ENCODE measurements around the gene FBXO7. TPM values are rescaled to one million over a fixed set of nuclear protein-coding genes. Genes with fewer than 3 reads are reported as not detected.
A peak's percentile ranks its signal among the peaks of the same experiment; 100 is the strongest.

Gene FBXO7
- total RNA-seq, 1 donor, result 72.1 TPM

- H3K4me3 ChIP-seq (ENCODE audit: low read depth, low read length), result no peak overlapping the region
- DNase-seq (ENCODE audit: low read depth), result peak; percentile 8
- no peak for TF ChIP-seq CTCF (IDR thresholded peaks at IDR 0.05; ENCODE audit: insufficient read depth, low read depth, low read length)
Measured at GRCh38 chr22:32501836-32502752, 27.5 kb downstream of the FBXO7 start.

GRCh38 chr22:32509045-32509444 is 34.4 kb downstream of the FBXO7 start:
- H3K4me3 ChIP-seq (ENCODE audit: low read depth, low read length), result no peak overlapping the region
- no peak for TF ChIP-seq CTCF (IDR thresholded peaks at IDR 0.05; ENCODE audit: insufficient read depth, low read depth, low read length)
- no peak for DNase-seq (ENCODE audit: low read depth)

GRCh38 chr22:32511274-32511673 is 36.7 kb downstream of the FBXO7 start:
- no peak for TF ChIP-seq CTCF (IDR thresholded peaks at IDR 0.05; ENCODE audit: insufficient read depth, low read depth, low read length)
- no peak overlapping the region for H3K4me3 ChIP-seq (ENCODE audit: low read depth, low read length)
- no peak for DNase-seq (ENCODE audit: low read depth)

- no peak overlapping the region for H3K4me3 ChIP-seq (ENCODE audit: low read depth, low read length)
- no peak for TF ChIP-seq CTCF (IDR thresholded peaks at IDR 0.05; ENCODE audit: insufficient read depth, low read depth, low read length)
- DNase-seq (ENCODE audit: low read depth), result no peak
Measured at GRCh38 chr22:32511776-32512175, 37.2 kb downstream of the FBXO7 start.

GRCh38 chr22:32512267-32512982 is 37.8 kb downstream of the FBXO7 start:
- H3K4me3 ChIP-seq (ENCODE audit: low read depth, low read length), result no peak overlapping the region
- TF ChIP-seq CTCF (IDR thresholded peaks at IDR 0.05; ENCODE audit: insufficient read depth, low read depth, low read length), result no peak
- DNase-seq (ENCODE audit: low read depth), result no peak

GRCh38 chr22:32515084-32515483 is 40.5 kb downstream of the FBXO7 start:
- no peak overlapping the region for H3K4me3 ChIP-seq (ENCODE audit: low read depth, low read length)
- no peak for TF ChIP-seq CTCF (IDR thresholded peaks at IDR 0.05; ENCODE audit: insufficient read depth, low read depth, low read length)
- no peak for DNase-seq (ENCODE audit: low read depth)
